Activated T-helper 17 cell treated with anti-CD3 and anti-CD28 coated beads, Interleukin-2, amount 50 U/mL, for 72 hours (primary cell): Measurements from ENCODE around the gene FOXC1. TPM values are rescaled to one million over a fixed set of nuclear protein-coding genes. Genes with fewer than 3 reads are reported as not detected.

ENCODE experiments used
- ATAC-seq: fragments of 150-1000 bp; cut with Tn5 transposase; replicated peaks from 2 replicates; pipeline ENCODE4 v1.10.0; 2021; ENCODE audit warnings: mild to moderate bottlenecking, moderate library complexity
- H3K27ac Mint-ChIP-seq: one replicate; pipeline ENCODE4 v1.8.0; 2022; ENCODE audit warnings: mixed read lengths
- H3K27me3 Mint-ChIP-seq: one replicate; pipeline ENCODE4 v1.8.0; 2022; ENCODE audit warnings: mixed read lengths
- H3K36me3 Mint-ChIP-seq: one replicate; pipeline ENCODE4 v1.8.0; 2022; ENCODE audit warnings: low read depth, mild to moderate bottlenecking, mixed read lengths
- H3K4me1 Mint-ChIP-seq: one replicate; pipeline ENCODE4 v1.8.0; 2022; ENCODE audit warnings: mixed read lengths
- H3K4me3 Mint-ChIP-seq: one replicate; pipeline ENCODE4 v1.8.0; 2022; ENCODE audit warnings: mild to moderate bottlenecking, mixed read lengths
- H3K9me3 Mint-ChIP-seq: one replicate; pipeline ENCODE4 v1.8.0; 2022; ENCODE audit warnings: mixed read lengths
- total RNA-seq, 2 donors: library from RNA; stranded (reverse); gene quantifications; one replicate each; pipeline ENCODE4 v1.2.3, GENCODE V29; 2022

Gene FOXC1
- total RNA-seq, 2 donors from 2014 or later, result not detected

DNA sequence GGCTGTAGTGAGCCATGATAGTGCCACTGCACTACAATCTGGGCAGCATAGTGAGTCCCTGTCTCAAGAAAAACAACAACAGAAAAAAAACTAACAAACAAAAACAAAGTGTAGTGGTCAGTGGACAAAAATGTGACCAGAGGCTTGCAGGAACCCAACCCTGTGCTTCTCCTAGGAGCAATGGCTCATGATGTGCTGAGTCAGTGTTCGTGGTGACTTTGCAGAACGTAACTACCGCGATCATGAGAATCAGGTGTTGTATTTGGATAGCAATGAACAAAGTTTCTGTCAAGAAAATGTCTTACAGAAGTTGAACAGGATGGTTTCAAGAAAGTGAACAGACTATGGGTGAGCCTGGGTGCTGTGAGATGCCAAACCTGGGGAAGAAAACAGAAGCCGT is 18.5 kb upstream of the FOXC1 start:
- Mint-ChIP-seq H3K27ac (no peak overlapping the region), H3K27me3 (peaks cover 29% of the 10 kb centered on the region), H3K36me3 (no peaks in the 10 kb centered on the region), H3K9me3 (no peaks in the 10 kb centered on the region), H3K4me3 (no peak overlapping the region), H3K4me1 (peaks cover 3% of the 10 kb centered on the region)
- no peak for ATAC-seq

DNA sequence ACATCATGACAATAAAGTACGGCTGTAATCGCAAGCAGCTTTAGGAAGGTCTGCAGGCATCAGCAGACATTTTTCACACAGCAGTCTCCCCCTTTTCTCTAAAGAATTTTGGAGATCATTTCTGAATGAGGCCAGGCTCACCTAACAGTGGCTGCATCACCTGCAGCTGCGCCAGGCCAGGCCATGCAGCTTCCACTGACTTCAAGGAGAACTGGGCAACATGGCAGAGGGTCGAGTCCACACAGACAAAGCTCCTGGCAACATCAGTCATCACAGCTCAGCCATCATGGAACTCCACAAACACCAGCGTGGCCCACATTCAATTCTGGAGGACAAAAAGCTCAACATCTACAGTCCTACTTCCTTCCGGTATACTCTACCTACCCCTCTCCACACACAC is 17.8 kb upstream of the FOXC1 start:
- H3K27ac Mint-ChIP-seq, result no peak overlapping the region
- H3K4me3 Mint-ChIP-seq, result no peak overlapping the region
- ATAC-seq, result no peak
- peaks cover 4% of the 10 kb centered on the region for H3K4me1 Mint-ChIP-seq
- H3K36me3 Mint-ChIP-seq, result no peaks in the 10 kb centered on the region
- H3K27me3 Mint-ChIP-seq, result peaks cover 30% of the 10 kb centered on the region
- H3K9me3 Mint-ChIP-seq, result no peaks in the 10 kb centered on the region

DNA sequence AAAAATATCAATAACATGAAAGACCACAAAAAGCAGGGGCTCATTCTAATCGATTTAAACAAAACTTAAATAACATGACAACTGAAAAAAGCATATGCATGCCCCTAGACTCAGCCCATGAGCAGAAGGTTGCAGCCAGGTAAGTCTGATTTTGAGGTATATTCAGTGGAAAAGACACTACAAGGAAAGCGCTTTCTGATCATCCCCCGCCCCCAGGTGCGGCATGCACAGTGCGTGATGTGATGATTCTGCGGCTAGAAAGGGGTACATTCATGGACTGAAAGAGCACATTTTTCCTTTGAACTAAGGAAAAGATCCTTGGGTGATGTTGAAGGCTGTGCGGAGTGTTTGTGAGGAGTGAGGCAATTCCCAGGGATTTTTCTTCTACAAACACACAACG is 16.9 kb upstream of the FOXC1 start:
- Mint-ChIP-seq H3K4me1 (peaks cover 4% of the 10 kb centered on the region), H3K4me3 (no peak overlapping the region), H3K36me3 (no peaks in the 10 kb centered on the region), H3K9me3 (no peaks in the 10 kb centered on the region), H3K27me3 (peaks cover 36% of the 10 kb centered on the region), H3K27ac (no peak overlapping the region)
- ATAC-seq, result no peak

DNA sequence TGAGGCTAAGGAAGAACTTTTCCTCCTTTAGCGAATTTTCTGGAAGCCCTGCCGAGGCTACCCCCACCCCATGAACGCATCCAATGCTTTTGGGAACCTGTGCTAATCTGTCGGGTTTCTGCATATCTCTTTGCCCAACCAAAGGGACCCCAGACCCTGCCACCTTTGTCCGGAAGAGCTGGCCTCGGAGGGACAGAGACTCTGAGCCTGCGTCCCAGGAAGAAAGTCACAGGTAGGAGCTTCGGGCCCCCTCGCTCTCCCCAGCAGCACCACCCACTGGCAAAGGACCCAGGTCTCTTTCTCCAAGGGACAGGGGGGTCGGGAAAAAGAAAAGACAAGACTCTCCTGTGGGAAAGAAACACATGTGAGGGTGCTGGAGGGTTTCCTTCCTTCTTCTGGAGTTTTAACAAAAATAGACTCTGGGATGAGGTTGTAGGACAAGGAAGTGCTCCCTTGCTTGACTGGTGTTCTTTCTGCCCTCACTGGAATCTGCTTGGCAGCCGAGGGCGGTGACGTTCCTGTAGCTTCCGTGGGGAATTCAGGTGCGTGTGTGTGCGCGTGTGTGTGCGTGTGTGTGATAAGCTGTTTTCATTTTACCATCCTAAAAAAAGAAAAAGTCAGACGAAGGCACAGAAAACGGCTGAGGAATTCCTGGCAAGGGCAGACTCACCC is 16.3 kb upstream of the FOXC1 start:
- H3K27me3 Mint-ChIP-seq, result peaks cover 41% of the 10 kb centered on the region
- H3K9me3 Mint-ChIP-seq, result no peaks in the 10 kb centered on the region
- H3K4me1 Mint-ChIP-seq, result peaks cover 4% of the 10 kb centered on the region
- ATAC-seq, result no peak
- H3K4me3 Mint-ChIP-seq, result no peak overlapping the region
- no peak overlapping the region for H3K27ac Mint-ChIP-seq
- H3K36me3 Mint-ChIP-seq, result no peaks in the 10 kb centered on the region

DNA sequence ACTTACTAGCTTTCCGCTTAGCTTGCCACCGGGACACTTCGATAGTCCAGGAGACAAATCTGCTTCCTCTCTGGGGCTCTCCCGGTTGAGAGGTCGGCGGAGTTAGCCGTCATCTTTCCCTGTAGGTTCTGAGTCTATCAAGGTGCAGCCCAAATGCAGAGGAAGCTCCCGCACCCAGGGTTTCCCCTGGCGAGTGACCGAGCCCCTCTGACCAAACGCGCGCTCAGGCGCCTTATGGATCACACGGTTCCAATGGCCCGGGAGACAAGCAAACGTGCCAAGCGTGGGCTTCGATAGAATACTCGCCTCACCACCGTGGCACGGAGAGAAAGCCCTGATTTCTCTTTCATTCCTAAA is 15.8 kb upstream of the FOXC1 start:
- Mint-ChIP-seq H3K36me3 (no peaks in the 10 kb centered on the region), H3K9me3 (no peaks in the 10 kb centered on the region), H3K4me3 (no peak overlapping the region), H3K4me1 (peaks cover 4% of the 10 kb centered on the region), H3K27me3 (peaks cover 42% of the 10 kb centered on the region), H3K27ac (no peak overlapping the region)
- no peak for ATAC-seq

DNA sequence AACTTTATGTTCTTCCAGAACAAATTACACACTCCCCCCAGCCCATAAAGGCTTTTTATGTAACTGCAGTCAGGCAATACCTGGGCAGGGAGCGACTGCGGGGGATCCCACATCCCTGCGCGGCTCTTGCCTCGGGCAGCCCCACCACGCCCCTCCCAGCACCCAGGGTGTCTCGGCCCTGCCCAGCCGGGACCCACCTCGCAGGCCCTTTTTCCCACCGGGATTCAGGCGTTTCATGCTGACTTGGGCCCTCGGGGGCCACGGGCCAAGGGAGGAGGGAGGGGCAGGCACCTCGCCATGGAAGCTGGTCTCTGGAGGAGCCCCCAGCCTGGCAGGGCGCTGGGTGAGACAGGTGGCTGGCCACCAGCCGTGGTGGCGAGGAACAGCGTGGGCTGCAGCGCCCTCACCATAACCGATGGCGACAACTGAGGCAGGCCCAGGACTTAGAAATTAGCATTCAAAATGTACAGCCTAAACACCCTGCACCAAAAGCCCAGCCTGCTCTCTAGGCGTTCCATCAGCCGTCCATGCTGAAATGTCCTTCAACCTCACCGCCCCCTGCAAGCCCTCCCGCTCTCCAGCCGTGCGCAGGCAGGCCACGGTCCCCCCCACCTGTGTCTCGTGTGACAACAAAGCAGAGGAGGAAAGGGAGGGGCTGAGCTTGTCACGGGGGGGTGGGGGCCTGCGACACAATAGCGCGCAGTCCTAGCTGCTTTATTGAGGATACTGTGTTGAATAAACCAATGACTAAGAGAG is 15.1 kb upstream of the FOXC1 start:
- ATAC-seq, result no peak
- Mint-ChIP-seq H3K36me3 (no peaks in the 10 kb centered on the region), H3K9me3 (no peaks in the 10 kb centered on the region), H3K27me3 (peaks cover 40% of the 10 kb centered on the region), H3K4me1 (peaks cover 4% of the 10 kb centered on the region), H3K4me3 (no peak overlapping the region), H3K27ac (no peak overlapping the region)

DNA sequence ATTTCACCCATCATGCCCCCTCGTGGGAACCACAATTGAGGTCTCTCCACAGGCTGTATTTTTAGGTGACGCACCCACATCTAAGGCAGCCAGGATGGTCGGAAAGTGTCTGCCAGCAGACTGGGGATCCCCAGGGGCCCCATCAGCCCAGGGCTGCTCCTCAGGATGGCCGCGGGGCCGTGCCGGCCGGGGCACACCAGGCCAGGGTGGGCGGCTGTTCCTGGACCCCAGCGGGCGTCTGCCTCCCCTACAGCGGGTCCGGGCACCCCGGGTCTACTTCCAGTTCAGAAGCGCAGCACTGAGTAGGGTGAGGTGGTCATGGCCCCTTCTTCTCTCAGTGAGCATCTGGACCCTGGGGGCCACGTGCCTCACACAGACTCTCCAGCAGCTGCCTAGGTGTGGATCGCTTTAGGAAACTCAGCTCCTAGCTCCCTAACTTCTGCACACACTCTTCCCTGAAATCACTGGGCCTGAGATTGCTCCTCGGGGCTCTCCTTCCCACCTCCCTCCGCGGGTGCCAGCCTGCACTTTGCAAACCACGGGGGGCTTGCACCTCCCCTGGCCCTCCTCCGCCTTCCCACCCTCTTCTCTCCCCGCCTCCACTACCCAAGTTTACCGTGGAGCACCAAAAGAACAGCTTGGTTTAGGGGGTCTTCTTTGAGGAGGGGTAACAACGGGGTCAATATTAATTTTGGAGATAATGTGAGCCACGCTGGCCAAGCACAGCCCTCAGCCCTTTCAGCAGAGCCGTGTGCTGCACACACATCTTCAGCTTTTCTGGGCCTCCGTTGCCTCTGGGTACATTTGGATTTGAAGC is 14.2 kb upstream of the FOXC1 start:
- Mint-ChIP-seq H3K27me3 (peaks cover 47% of the 10 kb centered on the region), H3K4me1 (peaks cover 4% of the 10 kb centered on the region), H3K4me3 (no peak overlapping the region), H3K9me3 (no peaks in the 10 kb centered on the region), H3K27ac (no peak overlapping the region), H3K36me3 (no peaks in the 10 kb centered on the region)
- ATAC-seq, result no peak

DNA sequence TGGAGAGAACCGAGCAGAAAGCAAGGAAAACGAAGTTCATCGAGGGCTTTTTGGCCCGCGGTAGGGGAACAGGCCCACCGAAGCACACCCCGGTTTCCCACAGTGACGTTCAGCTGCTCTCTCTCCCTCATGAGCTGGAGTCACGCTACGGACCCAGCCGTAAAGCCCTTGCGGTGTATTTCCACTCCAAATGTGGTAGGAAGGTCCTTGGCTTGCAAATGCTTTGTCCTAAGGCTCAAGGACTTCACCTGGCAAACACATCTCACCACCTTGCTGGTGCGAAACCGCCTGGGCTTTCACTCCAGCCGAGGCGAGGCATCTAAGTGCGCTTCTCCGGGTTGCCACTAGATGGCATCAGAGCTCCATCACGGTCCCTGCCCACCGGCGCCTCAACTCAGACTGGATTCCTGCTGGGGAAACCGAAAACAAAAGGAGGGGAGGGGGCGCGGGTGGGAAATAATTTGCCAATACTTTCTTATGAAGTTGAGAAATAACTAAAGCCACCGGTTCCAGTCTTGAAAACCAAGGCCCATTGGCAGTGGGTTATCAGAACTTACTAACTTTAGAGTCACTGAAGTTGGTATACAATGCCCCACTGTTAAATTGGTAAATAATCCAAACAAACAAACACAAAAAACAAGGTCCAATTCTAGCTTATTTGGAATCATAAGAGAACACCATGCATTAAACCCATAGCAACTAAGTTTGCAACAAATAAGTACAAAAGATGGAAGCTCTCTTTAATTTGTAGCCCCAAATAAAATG is 13.4 kb upstream of the FOXC1 start:
- Mint-ChIP-seq H3K4me3 (no peak overlapping the region), H3K36me3 (no peaks in the 10 kb centered on the region)
- peak; percentile 73 for ATAC-seq

DNA sequence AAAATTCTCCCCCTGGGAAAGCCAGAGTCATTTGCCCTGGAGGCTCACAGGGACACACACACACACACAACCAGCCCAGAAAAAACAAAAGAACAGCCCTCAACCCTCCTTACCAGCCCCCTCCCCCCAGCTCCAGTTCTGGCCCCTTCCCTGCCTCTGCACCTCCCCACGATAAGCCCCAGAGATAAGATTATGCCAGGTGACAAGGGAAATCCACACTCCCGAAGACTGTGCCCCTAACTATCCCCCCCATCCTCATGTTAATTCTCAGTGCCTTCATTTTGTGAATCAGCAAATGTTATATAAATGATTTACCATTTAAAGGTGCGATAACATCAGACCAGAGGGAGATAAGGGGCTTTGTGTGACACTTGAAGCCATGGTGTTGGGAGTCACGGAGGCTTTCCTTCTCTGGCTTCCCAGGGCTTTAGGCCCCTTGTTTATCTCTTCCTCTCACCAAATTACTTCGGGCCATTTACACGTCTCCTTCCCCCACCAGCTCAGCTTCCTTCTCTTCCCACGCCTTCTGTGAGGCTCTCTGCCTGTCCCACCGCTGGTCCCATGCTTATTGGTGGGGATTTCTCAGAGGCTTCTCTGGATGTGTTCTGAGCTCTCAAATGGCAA is 12.5 kb upstream of the FOXC1 start:
- ATAC-seq, result no peak
- Mint-ChIP-seq H3K27ac (no peak overlapping the region), H3K9me3 (no peaks in the 10 kb centered on the region), H3K27me3 (peaks cover 59% of the 10 kb centered on the region), H3K4me3 (no peak overlapping the region), H3K4me1 (peaks cover 4% of the 10 kb centered on the region), H3K36me3 (no peaks in the 10 kb centered on the region)

More for the DNA sequence above, 13.4 kb upstream of the FOXC1 start:
- H3K4me1 Mint-ChIP-seq, result peaks cover 4% of the 10 kb centered on the region
- no peak overlapping the region for H3K27ac Mint-ChIP-seq
- peaks cover 54% of the 10 kb centered on the region for H3K27me3 Mint-ChIP-seq
- H3K9me3 Mint-ChIP-seq, result no peaks in the 10 kb centered on the region

DNA sequence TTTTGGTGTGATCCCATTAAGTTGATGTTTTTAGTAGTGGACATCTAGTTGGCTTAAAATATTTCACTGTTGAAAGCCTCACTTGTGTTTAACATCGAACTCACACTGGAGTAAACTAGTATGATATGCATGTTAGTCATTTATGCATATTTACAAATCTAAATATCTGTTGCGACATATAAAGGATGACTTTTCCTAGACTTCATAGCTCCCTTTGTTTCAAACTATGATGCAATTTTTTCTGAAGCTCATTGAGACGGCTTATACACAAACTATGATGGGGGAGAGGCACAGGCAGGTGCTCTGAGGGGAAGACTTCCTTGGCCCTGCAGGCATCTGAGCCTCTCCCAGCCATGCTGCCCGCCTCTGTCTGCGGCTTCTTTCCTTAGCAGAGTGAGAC is 11.8 kb upstream of the FOXC1 start:
- Mint-ChIP-seq H3K27me3 (peaks cover 63% of the 10 kb centered on the region), H3K36me3 (no peaks in the 10 kb centered on the region), H3K9me3 (no peaks in the 10 kb centered on the region), H3K27ac (no peak overlapping the region), H3K4me1 (peaks cover 4% of the 10 kb centered on the region), H3K4me3 (no peak overlapping the region)
- no peak for ATAC-seq

DNA sequence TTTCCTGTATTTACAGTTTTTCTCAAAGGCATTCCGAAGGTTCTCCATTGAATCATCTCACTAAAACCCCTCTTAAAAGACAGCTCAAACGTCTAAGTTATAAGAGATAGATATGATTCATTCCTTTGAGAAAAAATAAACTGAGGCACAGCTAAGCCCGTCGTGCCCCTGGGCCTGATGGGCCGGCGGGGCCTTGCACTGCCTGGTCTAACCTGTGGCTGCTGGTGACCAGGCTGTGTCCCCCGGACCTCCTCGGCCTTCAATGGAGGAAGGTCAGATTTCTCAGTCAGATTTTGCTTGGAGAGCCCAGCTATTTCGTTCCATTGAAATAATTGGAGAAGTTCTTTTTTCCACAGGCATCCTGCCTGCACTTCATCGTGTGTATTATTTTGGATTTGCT is 11.3 kb upstream of the FOXC1 start:
- Mint-ChIP-seq H3K4me3 (no peak overlapping the region), H3K27me3 (peaks cover 68% of the 10 kb centered on the region), H3K4me1 (peaks cover 4% of the 10 kb centered on the region), H3K36me3 (no peaks in the 10 kb centered on the region), H3K27ac (no peak overlapping the region), H3K9me3 (no peaks in the 10 kb centered on the region)
- ATAC-seq, result no peak

DNA sequence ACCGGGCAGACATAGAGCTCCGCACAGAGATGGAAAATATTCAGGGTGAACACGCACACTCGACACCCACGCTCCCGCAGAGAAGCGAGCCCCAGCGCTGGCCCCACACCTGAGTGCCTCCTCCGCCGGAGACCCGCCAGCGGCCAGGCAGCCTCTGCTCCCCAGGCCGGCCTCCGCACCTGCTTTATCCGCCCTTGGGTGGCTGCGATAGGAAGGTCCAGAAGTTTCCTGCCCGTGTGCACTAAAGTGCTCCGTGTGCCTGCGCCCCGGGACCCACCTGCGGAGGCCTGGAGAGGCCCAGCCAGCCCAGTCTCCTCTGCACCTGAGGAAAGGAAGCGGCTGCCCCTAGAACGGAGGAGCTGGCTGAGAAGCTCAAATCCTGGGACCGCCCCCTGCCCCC is 10.8 kb upstream of the FOXC1 start:
- Mint-ChIP-seq H3K36me3 (no peaks in the 10 kb centered on the region), H3K9me3 (no peaks in the 10 kb centered on the region), H3K4me1 (peaks cover 4% of the 10 kb centered on the region), H3K27ac (no peak overlapping the region), H3K27me3 (peaks cover 70% of the 10 kb centered on the region), H3K4me3 (no peak overlapping the region)
- no peak for ATAC-seq

DNA sequence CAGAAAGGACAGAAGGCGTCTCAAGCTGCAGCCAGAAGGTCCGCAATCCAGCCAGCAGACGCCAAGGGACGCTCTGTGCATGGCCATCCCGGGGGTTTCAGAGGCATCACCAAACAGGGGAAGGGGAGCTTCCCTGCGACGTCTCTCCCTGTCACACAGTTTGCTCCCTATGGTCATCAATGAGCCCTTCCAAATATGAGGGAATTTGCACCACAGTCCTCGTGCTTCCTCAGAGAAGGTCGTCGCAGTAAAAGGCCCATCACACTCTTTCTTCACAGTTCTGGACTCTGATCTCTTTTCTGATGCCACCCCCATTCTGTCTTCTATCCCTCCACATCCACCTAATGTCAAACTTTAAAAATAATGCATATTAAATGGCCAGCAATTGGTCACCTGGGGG is 10.2 kb upstream of the FOXC1 start:
- Mint-ChIP-seq H3K36me3 (no peaks in the 10 kb centered on the region), H3K4me3 (no peak overlapping the region), H3K9me3 (no peaks in the 10 kb centered on the region), H3K4me1 (peaks cover 4% of the 10 kb centered on the region), H3K27ac (no peak overlapping the region), H3K27me3 (peaks cover 70% of the 10 kb centered on the region)
- no peak for ATAC-seq
